Measurements from ENCODE around the gene OGFOD3. TPM values are rescaled to one million over a fixed set of nuclear protein-coding genes. Genes with fewer than 3 reads are reported as not detected.

The OGFOD3 gene
- polyA plus RNA-seq, 4 donors = 7.8 to 23.8 (median 14.6) TPM

DNA sequence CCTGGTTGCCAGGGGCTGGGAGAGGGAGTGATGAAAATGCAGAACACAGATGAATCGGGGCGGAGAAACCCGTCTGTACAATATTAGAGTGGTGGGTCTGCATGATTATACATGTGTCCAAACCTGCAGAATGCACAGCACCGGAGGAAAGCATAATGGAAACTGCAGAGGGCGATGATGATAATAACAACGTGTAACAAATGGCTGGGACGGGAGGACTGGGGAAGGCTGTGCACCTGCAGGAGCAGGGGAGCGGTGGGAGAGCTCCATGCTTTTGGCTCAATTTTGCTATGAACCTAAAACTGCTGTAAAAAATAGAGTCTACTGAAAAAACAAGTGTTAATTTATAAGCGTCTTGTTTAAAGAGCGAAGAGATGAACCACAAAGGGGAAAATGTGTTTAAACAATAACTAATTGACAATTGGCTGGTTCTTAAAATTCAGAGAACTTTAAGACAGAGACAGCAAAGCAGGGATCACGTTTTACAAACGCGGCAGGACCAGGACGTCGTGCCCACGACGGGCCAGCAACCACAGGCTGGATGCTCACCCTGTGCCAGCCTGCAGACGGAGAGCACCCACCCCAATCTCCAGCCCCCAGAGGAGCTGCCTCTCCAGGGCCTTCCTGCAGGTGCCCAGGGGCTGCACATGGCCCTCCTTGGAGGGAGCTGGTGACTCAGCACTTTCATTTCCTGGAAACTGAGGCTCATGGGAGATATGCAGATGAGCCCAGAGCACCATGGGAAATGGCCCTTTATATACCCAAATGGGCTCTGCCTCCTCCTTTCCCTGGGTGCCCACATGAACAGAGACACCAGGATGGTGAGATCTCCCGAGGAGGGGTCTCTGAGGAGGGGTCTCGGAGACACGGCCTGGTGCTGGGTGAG, 59.7 kb downstream of the OGFOD3 start, which contains the start of gene TEX19:
Gene TEX19 (plus strand): TSS at position 783 of the 886 bp plus-strand sequence. CDS start 2,904 bp downstream, outside the sequence.
- no peak within 1 kb of the TSS for H3K4me3 ChIP-seq (ENCODE audit: low read depth in 1 of 3, low read length in 3 of 3)
- FAIRE-seq = no peak
- no peaks in the 10 kb centered on the region for H3K9me3 ChIP-seq (ENCODE audit: control insufficient read depth in 2 of 2, insufficient read depth in 1 of 2, low read depth in 1 of 2, low read length in 1 of 2)
- H3K27ac ChIP-seq (ENCODE audit: low read depth in 1 of 3, low read length in 2 of 3) = no peak within 1 kb of the TSS
- H3K36me3 ChIP-seq (ENCODE audit: control insufficient read depth in 3 of 3, insufficient read depth in 2 of 3, low read depth in 1 of 3, low read length in 3 of 3) = no peaks in the 10 kb centered on the region
- H3K4me1 ChIP-seq (ENCODE audit: control insufficient read depth in 3 of 3, insufficient read depth in 2 of 3, low read depth in 1 of 3, low read length in 2 of 3) = no peaks in the 10 kb centered on the region
- DNase-seq = no peak
- H3K27me3 ChIP-seq (ENCODE audit: control insufficient read depth in 3 of 3, insufficient read depth in 3 of 3, low read length in 3 of 3) = peaks cover 0 to 22% (median 6%) of the 10 kb centered on the region in 3 donors
- WGBS, 3 donors = 60 to 68% (median 64%) methylated on average over 21 of the region's 21 CpGs

DNA sequence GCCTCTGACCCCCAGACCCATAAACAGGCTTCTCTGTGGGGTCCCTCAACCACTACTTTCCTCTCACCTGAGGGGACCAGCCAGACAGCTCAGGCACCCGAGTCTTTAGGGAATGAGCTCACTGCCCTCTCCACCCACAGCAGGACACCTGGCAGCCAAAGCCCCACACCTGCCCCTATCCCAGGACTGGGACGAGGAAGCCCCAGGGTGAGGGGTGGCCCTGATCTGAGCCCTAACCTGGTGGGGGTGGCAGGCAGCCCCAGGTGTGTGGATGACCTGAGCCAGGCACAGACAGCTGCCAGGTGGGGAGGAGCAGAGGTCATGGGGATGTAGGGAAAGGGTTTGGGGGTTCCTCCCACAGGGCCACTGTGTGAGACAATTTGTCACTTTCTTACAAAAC, 61.0 kb downstream of the OGFOD3 start:
- FAIRE-seq (no peak), DNase-seq (no peak)
- Histone ChIP-seq H3K4me1 (ENCODE audit: control insufficient read depth in 3 of 3, insufficient read depth in 2 of 3, low read depth in 1 of 3, low read length in 2 of 3) (no peaks in the 10 kb centered on the region), H3K27ac (ENCODE audit: low read depth in 1 of 3, low read length in 2 of 3) (no peak overlapping the region), H3K4me3 (ENCODE audit: low read depth in 1 of 3, low read length in 3 of 3) (no peak overlapping the region), H3K36me3 (ENCODE audit: control insufficient read depth in 3 of 3, insufficient read depth in 2 of 3, low read depth in 1 of 3, low read length in 3 of 3) (no peaks in the 10 kb centered on the region), H3K9me3 (ENCODE audit: control insufficient read depth in 2 of 2, insufficient read depth in 1 of 2, low read depth in 1 of 2, low read length in 1 of 2) (no peaks in the 10 kb centered on the region), H3K27me3 (ENCODE audit: control insufficient read depth in 3 of 3, insufficient read depth in 3 of 3, low read length in 3 of 3) (peaks cover 0 to 22% (median 6%) of the 10 kb centered on the region in 3 donors)
- WGBS, 3 donors = 26 to 50% (median 28%) methylated on average over 2 of the region's 2 CpGs

DNA sequence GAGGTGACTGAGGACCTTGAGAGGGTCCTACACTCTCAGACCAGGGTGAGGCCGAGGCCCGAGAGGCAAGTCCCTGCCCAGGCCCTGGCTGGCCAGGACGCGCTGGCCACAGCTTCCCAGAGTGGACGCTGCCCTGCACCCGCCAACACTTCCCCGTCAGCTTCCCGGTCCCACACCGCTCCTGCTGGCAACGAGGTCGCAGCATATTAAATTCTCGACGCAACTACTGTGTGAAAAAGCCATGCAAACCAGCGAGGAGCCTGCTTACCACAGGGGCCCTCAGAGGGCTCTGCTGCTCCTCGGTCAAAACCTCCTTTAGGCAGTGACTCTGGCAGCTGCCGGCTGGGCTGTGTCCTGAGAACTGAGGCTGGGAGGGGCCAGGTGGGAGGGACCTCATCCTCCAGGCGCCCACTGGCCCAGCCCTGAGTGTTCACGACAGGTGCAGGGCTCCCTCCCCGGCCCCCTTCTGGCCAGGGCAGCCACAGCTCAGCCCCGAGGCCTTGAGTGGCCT, 61.5 kb downstream of the OGFOD3 start:
- no peak for DNase-seq
- Histone ChIP-seq H3K27ac (ENCODE audit: low read depth in 1 of 3, low read length in 2 of 3) (no peak overlapping the region), H3K27me3 (ENCODE audit: control insufficient read depth in 3 of 3, insufficient read depth in 3 of 3, low read length in 3 of 3) (peaks cover 0 to 22% (median 6%) of the 10 kb centered on the region in 3 donors), H3K9me3 (ENCODE audit: control insufficient read depth in 2 of 2, insufficient read depth in 1 of 2, low read depth in 1 of 2, low read length in 1 of 2) (no peaks in the 10 kb centered on the region), H3K4me1 (ENCODE audit: control insufficient read depth in 3 of 3, insufficient read depth in 2 of 3, low read depth in 1 of 3, low read length in 2 of 3) (peaks cover 0 to 1% (median 0%) of the 10 kb centered on the region in 3 donors), H3K36me3 (ENCODE audit: control insufficient read depth in 3 of 3, insufficient read depth in 2 of 3, low read depth in 1 of 3, low read length in 3 of 3) (no peaks in the 10 kb centered on the region), H3K4me3 (ENCODE audit: low read depth in 1 of 3, low read length in 3 of 3) (no peak overlapping the region)
- no peak for FAIRE-seq
- WGBS, 3 donors = 31 to 52% (median 41%) methylated on average over 19 to 20 of the region's 20 CpGs

DNA sequence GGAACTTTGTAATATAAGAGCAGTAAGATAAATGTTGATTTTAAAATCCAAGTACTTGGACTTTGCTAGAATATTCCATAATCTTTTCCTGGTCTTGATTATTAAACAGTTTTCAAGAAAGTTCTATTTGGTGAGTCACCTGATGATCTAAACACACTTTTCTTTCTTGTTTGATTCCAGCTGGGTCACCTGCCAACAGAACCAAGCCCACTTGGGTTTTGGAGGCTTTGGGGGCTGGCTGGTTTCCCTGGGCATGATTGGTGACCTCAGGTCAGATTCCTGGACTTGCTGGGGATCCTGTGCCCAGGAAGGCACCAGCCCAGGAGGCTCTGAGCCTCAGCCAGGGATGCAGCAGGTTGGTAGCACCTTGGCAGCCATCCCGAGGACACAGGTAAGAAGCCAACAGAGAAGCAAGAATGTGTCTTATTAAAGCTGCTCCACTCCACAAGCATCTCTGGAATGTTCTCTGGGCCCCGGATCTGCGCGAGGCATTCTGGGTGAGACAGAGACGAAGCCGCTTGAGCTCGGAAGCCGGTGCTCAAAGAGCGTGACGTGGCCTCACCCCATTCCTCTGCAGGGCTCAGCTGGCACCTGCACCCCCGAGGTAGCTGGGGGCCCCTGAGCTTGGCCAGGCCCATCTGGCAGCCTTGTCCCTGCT, 62.5 kb downstream of the OGFOD3 start:
- FAIRE-seq (no peak), DNase-seq (no peak)
- Histone ChIP-seq H3K4me3 (ENCODE audit: low read depth in 1 of 3, low read length in 3 of 3) (no peak overlapping the region), H3K9me3 (ENCODE audit: control insufficient read depth in 2 of 2, insufficient read depth in 1 of 2, low read depth in 1 of 2, low read length in 1 of 2) (no peaks in the 10 kb centered on the region), H3K4me1 (ENCODE audit: control insufficient read depth in 3 of 3, insufficient read depth in 2 of 3, low read depth in 1 of 3, low read length in 2 of 3) (peaks cover 0 to 2% (median 0%) of the 10 kb centered on the region in 3 donors), H3K36me3 (ENCODE audit: control insufficient read depth in 3 of 3, insufficient read depth in 2 of 3, low read depth in 1 of 3, low read length in 3 of 3) (no peaks in the 10 kb centered on the region), H3K27ac (ENCODE audit: low read depth in 1 of 3, low read length in 2 of 3) (no peak overlapping the region), H3K27me3 (ENCODE audit: control insufficient read depth in 3 of 3, insufficient read depth in 3 of 3, low read length in 3 of 3) (peaks cover 0 to 22% (median 6%) of the 10 kb centered on the region in 3 donors)
- 48 to 74% (median 63%) methylated on average over 11 of the region's 11 CpGs for WGBS, 3 donors

DNA sequence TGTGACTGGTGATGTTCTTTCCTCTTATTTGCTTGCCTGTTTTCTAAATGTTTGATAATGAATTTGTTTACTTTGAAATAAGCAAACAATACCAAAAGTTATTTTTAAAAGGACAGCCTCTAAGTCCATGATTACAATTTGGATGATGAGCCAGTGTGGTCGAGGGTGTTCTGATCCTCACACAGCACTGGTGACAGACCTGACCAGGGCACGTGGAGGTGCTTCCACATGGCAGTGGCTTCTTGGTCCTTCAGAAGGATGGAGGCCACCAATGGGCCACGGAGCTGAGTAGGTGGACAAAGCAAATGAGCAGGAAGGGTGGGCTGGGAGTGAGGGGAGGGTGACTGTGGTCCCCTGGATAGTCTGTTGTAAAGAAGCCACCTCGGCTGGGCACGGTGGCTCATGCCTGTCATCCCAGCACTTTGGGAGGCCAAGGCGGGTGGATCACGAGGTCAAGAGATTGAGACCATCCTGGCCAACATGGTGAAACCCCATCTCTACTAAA, 63.5 kb downstream of the OGFOD3 start:
- Histone ChIP-seq H3K27me3 (ENCODE audit: control insufficient read depth in 3 of 3, insufficient read depth in 3 of 3, low read length in 3 of 3) (peaks cover 0 to 22% (median 4%) of the 10 kb centered on the region in 3 donors), H3K4me3 (ENCODE audit: low read depth in 1 of 3, low read length in 3 of 3) (no peak overlapping the region), H3K9me3 (ENCODE audit: control insufficient read depth in 2 of 2, insufficient read depth in 1 of 2, low read depth in 1 of 2, low read length in 1 of 2) (no peaks in the 10 kb centered on the region), H3K4me1 (ENCODE audit: control insufficient read depth in 3 of 3, insufficient read depth in 2 of 3, low read depth in 1 of 3, low read length in 2 of 3) (peaks cover 0 to 2% (median 0%) of the 10 kb centered on the region in 3 donors), H3K27ac (ENCODE audit: low read depth in 1 of 3, low read length in 2 of 3) (no peak overlapping the region), H3K36me3 (ENCODE audit: control insufficient read depth in 3 of 3, insufficient read depth in 2 of 3, low read depth in 1 of 3, low read length in 3 of 3) (no peaks in the 10 kb centered on the region)
- no peak for FAIRE-seq
- WGBS, 3 donors = 81 to 84% (median 82%) methylated on average over 7 of the region's 7 CpGs
- DNase-seq = no peak

DNA sequence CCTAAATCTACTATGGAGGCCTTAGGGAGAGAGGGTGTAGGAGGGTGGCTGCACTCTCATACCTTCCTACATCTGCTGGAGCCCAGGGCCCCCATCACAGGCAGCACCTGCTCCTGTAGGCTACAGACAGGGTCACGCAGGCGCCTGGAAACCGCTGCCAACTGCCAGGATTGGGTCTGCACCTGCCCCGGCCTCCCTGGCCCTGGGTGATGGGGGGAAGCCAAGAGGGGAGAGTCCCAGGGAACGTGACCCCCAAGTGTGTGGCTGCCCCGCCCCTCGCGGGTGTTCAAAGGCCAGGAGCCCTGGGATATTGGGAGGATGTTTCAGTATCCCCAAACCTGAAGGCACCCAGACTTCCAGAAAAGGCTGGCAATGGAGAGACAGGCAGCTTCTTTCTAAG, 64.9 kb downstream of the OGFOD3 start:
- H3K36me3 ChIP-seq (ENCODE audit: control insufficient read depth in 3 of 3, insufficient read depth in 2 of 3, low read depth in 1 of 3, low read length in 3 of 3) = no peaks in the 10 kb centered on the region
- peaks cover 0 to 11% (median 0%) of the 10 kb centered on the region in 3 donors for H3K27me3 ChIP-seq (ENCODE audit: control insufficient read depth in 3 of 3, insufficient read depth in 3 of 3, low read length in 3 of 3)
- peaks cover 0 to 6% (median 0%) of the 10 kb centered on the region in 3 donors for H3K4me1 ChIP-seq (ENCODE audit: control insufficient read depth in 3 of 3, insufficient read depth in 2 of 3, low read depth in 1 of 3, low read length in 2 of 3)
- FAIRE-seq (no peak), DNase-seq (no peak)
- no peak overlapping the region for H3K27ac ChIP-seq (ENCODE audit: low read depth in 1 of 3, low read length in 2 of 3)
- H3K4me3 ChIP-seq (ENCODE audit: low read depth in 1 of 3, low read length in 3 of 3) = no peak overlapping the region
- WGBS, 3 donors = 31 to 73% (median 42%) methylated on average over 8 of the region's 8 CpGs
- H3K9me3 ChIP-seq (ENCODE audit: control insufficient read depth in 2 of 2, insufficient read depth in 1 of 2, low read depth in 1 of 2, low read length in 1 of 2) = no peaks in the 10 kb centered on the region

DNA sequence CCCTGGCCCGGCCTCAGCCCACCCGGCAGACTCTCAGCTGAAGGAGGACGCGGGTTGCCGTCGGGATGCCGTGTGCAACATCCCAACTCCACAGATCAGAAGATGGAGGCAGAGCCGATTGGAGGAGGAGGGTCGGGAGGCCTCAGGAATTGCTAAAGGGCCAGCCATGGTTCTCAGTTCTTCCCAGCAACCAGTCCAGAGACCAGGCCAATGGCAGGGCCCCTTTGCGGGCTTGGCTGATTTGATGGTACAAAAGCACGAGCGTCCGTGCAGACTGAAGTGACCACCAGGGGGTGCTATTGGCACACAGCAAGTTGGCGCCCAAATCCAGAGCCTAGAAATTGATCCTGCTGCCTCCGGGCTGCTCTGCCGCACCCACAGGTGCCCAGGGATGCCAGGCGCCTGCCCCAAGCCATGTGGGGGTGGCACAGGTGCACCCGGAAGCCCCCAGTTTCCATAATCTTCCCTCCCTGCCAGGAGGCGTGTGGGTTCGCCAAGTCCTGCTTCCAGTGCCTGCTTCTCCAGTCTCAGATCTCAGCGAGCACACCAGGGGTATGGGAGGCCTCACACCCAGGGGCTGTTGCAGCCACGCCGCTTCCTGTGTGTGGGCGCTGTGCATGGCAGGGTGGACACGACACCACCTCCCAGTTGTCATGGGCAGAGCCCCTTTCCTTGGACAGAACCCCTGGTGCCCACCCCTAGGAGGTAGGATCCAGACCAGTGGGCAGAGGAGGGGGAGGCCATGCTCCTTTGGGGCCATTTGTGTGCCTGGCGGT, 66.5 kb downstream of the OGFOD3 start:
- Histone ChIP-seq H3K36me3 (ENCODE audit: control insufficient read depth in 3 of 3, insufficient read depth in 2 of 3, low read depth in 1 of 3, low read length in 3 of 3) (no peaks in the 10 kb centered on the region), H3K4me3 (ENCODE audit: low read depth in 1 of 3, low read length in 3 of 3) (no peak overlapping the region), H3K27me3 (ENCODE audit: control insufficient read depth in 3 of 3, insufficient read depth in 3 of 3, low read length in 3 of 3) (peaks cover 0 to 9% (median 0%) of the 10 kb centered on the region in 3 donors), H3K27ac (ENCODE audit: low read depth in 1 of 3, low read length in 2 of 3) (no peak overlapping the region), H3K9me3 (ENCODE audit: control insufficient read depth in 2 of 2, insufficient read depth in 1 of 2, low read depth in 1 of 2, low read length in 1 of 2) (no peaks in the 10 kb centered on the region), H3K4me1 (ENCODE audit: control insufficient read depth in 3 of 3, insufficient read depth in 2 of 3, low read depth in 1 of 3, low read length in 2 of 3) (peaks cover 0 to 6% (median 0%) of the 10 kb centered on the region in 3 donors)
- FAIRE-seq (no peak), DNase-seq (peak; percentile 79 to 91)
- 34 to 37% (median 36%) methylated on average over 26 of the region's 26 CpGs for whole genome bisulfite sequencing, 3 donors
